HepG2 (cell line): ENCODE measurements around the gene SLC9A8. TPM values are rescaled to one million over a fixed set of nuclear protein-coding genes. Genes with fewer than 3 reads are reported as not detected.

ENCODE experiments used
- BHLHE40 ChIP-seq: IDR thresholded peaks from 2 replicates; pipeline ENCODE4 v1.6.1; 2011; ENCODE audit warnings: low read length, improper control_type of control experiment
- CCDC6 ChIP-seq: sonication (generic); formaldehyde crosslinking; IDR thresholded peaks from 2 replicates; pipeline ENCODE4 v1.8.1; 2022; ENCODE audit warnings: mild to moderate bottlenecking, missing genetic modification reagents, moderate library complexity
- ESRRA ChIP-seq: sonication (generic); formaldehyde crosslinking; IDR thresholded peaks from 2 replicates; pipeline ENCODE4 v1.5.1; 2020; ENCODE audit warnings: mild to moderate bottlenecking, low read depth, missing genetic modification reagents
- GZF1 ChIP-seq: sonication (generic); formaldehyde crosslinking; IDR thresholded peaks from 2 replicates; pipeline ENCODE4 v1.5.1; 2020; ENCODE audit warnings: mild to moderate bottlenecking, missing genetic modification reagents
- KLF13 ChIP-seq: sonication (generic); formaldehyde crosslinking; IDR thresholded peaks from 2 replicates; pipeline ENCODE4 v1.4.0; 2020; ENCODE audit warnings: mild to moderate bottlenecking, missing genetic modification reagents
- RXRB ChIP-seq: IDR thresholded peaks from 2 replicates; pipeline ENCODE4 v1.6.1; 2016; ENCODE audit warnings: borderline replicate concordance, missing genetic modification reagents, missing compliant biosample characterization
- SALL1 ChIP-seq: sonication (generic); formaldehyde crosslinking; IDR thresholded peaks from 2 replicates; pipeline ENCODE4 v1.8.0; 2022; ENCODE audit warnings: mild to moderate bottlenecking, missing genetic modification reagents
- SALL2 ChIP-seq: sonication (generic); formaldehyde crosslinking; IDR thresholded peaks from 2 replicates; pipeline ENCODE4 v1.8.1; 2023; ENCODE audit warnings: mild to moderate bottlenecking, missing genetic modification reagents, inconsistent platforms
- SSRP1 ChIP-seq: IDR thresholded peaks from 2 replicates; pipeline ENCODE4 v1.6.1; 2016; ENCODE audit warnings: control low read depth
- TBL1XR1 ChIP-seq: fragments of 150-350 bp; IDR thresholded peaks from 2 replicates; pipeline ENCODE4 v1.6.1; 2014; ENCODE audit warnings: borderline replicate concordance, low read length; ENCODE audit not compliant: partially characterized antibody
- TOE1 ChIP-seq: sonication (generic); formaldehyde crosslinking; IDR thresholded peaks from 2 replicates; pipeline ENCODE4 v1.4.0; 2020; ENCODE audit warnings: mild to moderate bottlenecking, missing genetic modification reagents
- ZBTB7B ChIP-seq: sonication (generic); formaldehyde crosslinking; IDR thresholded peaks from 2 replicates; pipeline ENCODE4 v1.4.0; 2020; ENCODE audit warnings: missing genetic modification reagents
- ZNF101 ChIP-seq: sonication (generic); formaldehyde crosslinking; IDR thresholded peaks from 2 replicates; pipeline ENCODE4 v1.4.0; 2020; ENCODE audit warnings: mild to moderate bottlenecking, low read depth, missing genetic modification reagents, borderline replicate concordance
- ZNF280B ChIP-seq: sonication (generic); formaldehyde crosslinking; IDR thresholded peaks from 2 replicates; pipeline ENCODE4 v1.5.0; 2020; ENCODE audit warnings: missing genetic modification reagents, mild to moderate bottlenecking, borderline replicate concordance
- ZNF282 ChIP-seq: fragments of 450-650 bp; IDR thresholded peaks from 2 replicates; pipeline ENCODE4 v1.6.1; 2018; ENCODE audit not compliant: partially characterized antibody
- ZNF337 ChIP-seq: sonication (generic); formaldehyde crosslinking; IDR thresholded peaks from 2 replicates; pipeline ENCODE4 v1.5.1; 2020; ENCODE audit warnings: missing genetic modification reagents, low read depth, mild to moderate bottlenecking, borderline replicate concordance
- ZNF598 ChIP-seq: sonication (generic); formaldehyde crosslinking; IDR thresholded peaks from 2 replicates; pipeline ENCODE4 v1.5.1; 2020; ENCODE audit warnings: mild to moderate bottlenecking, missing genetic modification reagents, borderline replicate concordance
- ZNF737 ChIP-seq: sonication (generic); formaldehyde crosslinking; IDR thresholded peaks from 2 replicates; pipeline ENCODE4 v1.5.0; 2020; ENCODE audit warnings: missing genetic modification reagents, mild to moderate bottlenecking, borderline replicate concordance
- polyA plus RNA-seq, 8 experiments: library from polyadenylated mRNA; depleted of rRNA in 3 of 8; stranded (reverse) in 7 of 8; unstranded in 1 of 8; fragments of >200 nt; fragmentation: Illumina TruSeq in 4 of 8; extraction: Trizol in 4 of 8; gene quantifications; 2 replicates each; pipeline versions ENCODE4 v1.2.1 to v1.2.3, GENCODE V29; 2011 to 2016; ENCODE audit warnings: low read depth in 4 of 8, missing spikeins in 1 of 8, mixed read lengths in 1 of 8; ENCODE audit not compliant: insufficient read depth in 1 of 8
- total RNA-seq, 5 experiments: library from RNA; depleted of rRNA; stranded (reverse); fragments of >200 nt; fragmentation: Illumina TruSeq; extraction: Trizol; gene quantifications; 2 replicates each; pipeline ENCODE4 v1.2.3, GENCODE V29; 2016; ENCODE audit warnings: low read depth in 1 of 5
- TF ChIP-seq, protein P1 (sequence below): sonication (generic); formaldehyde crosslinking; IDR thresholded peaks from 2 replicates; pipeline ENCODE4 v1.4.0; 2020; ENCODE audit warnings: mild to moderate bottlenecking, missing genetic modification reagents, borderline replicate concordance
- TF ChIP-seq, protein P2 (sequence below): sonication (generic); formaldehyde crosslinking; IDR thresholded peaks from 2 replicates; pipeline ENCODE4 v1.4.0; 2020; ENCODE audit warnings: missing genetic modification reagents; ENCODE audit errors: not compliant biosample characterization
- TF ChIP-seq, protein P3 (sequence below): sonication (generic); formaldehyde crosslinking; IDR thresholded peaks from 2 replicates; pipeline ENCODE4 v1.4.0; 2020; ENCODE audit warnings: mild to moderate bottlenecking, missing genetic modification reagents

The SLC9A8 gene
- total and polyA plus RNA-seq, 2 of the 13 experiments (the other 11 are each of a cell fraction or from before 2014, with no cell fraction given), result 4.1 to 7.4 TPM

DNA sequence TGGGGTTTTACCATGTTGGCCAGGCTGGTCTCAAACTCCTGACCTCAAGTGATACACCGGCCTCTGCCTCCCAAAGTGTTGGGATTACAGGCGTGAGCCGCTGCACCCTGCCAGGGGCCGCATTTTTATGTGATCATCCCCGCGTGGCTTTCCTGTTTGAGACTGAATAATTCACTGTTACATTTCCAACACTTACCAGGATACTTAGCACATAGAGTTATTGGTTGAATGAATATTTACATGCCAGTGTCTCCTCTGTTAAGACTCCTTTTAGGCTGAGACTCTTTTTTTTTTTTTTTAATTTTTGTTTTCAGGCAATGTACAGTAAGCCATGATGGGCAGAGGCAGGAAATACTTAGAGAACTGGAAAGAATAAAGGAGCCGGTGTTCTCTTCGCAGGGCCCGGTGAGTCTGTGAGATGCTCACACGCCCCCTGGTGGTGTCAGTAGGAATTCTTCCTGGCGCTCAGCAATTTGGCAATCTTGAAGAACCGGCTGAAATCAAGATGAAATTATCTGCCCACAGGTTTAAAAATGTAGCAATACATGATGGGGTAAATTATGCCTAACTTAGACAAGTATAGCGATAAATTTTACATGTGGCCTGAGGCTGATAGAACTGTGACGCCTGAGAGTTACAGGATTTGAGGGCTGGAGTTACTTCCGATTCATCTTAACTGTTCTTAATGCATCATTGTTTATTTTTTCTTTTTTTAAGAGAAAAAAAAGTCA lies 115.9 kb downstream of the SLC9A8 start (continued):
- no peak for TF ChIP-seq ZNF337
- TF ChIP-seq ZBTB7B (CRISPR knock-in tag), result 0 out of 2 replicates have a peak, but pooled peaks have one; percentile 27
- no peak for TF ChIP-seq ZNF282
- no peak for TF ChIP-seq SSRP1 (CRISPR knock-in tag)
- no peak for TF ChIP-seq ZNF737 (CRISPR knock-in tag)
- peak; percentile 64; the same call in 1 of the 2 replicates for TF ChIP-seq ZNF280B (CRISPR knock-in tag)
- TF ChIP-seq GZF1 (CRISPR knock-in tag), result no peak
- TF ChIP-seq, protein P1, sequence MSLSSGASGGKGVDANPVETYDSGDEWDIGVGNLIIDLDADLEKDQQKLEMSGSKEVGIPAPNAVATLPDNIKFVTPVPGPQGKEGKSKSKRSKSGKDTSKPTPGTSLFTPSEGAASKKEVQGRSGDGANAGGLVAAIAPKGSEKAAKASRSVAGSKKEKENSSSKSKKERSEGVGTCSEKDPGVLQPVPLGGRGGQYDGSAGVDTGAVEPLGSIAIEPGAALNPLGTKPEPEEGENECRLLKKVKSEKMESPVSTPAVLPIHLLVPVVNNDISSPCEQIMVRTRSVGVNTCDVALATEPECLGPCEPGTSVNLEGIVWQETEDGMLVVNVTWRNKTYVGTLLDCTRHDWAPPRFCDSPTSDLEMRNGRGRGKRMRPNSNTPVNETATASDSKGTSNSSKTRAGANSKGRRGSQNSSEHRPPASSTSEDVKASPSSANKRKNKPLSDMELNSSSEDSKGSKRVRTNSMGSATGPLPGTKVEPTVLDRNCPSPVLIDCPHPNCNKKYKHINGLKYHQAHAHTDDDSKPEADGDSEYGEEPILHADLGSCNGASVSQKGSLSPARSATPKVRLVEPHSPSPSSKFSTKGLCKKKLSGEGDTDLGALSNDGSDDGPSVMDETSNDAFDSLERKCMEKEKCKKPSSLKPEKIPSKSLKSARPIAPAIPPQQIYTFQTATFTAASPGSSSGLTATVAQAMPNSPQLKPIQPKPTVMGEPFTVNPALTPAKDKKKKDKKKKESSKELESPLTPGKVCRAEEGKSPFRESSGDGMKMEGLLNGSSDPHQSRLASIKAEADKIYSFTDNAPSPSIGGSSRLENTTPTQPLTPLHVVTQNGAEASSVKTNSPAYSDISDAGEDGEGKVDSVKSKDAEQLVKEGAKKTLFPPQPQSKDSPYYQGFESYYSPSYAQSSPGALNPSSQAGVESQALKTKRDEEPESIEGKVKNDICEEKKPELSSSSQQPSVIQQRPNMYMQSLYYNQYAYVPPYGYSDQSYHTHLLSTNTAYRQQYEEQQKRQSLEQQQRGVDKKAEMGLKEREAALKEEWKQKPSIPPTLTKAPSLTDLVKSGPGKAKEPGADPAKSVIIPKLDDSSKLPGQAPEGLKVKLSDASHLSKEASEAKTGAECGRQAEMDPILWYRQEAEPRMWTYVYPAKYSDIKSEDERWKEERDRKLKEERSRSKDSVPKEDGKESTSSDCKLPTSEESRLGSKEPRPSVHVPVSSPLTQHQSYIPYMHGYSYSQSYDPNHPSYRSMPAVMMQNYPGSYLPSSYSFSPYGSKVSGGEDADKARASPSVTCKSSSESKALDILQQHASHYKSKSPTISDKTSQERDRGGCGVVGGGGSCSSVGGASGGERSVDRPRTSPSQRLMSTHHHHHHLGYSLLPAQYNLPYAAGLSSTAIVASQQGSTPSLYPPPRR (CRISPR knock-in tag), result no peak
- peak; percentile 46; the same call in 1 of the 2 replicates for TF ChIP-seq SALL1 (CRISPR knock-in tag)
- TF ChIP-seq KLF13, result no peak
- TF ChIP-seq TOE1, result peak; percentile 67; the same call in 1 of the 2 replicates
- TF ChIP-seq ESRRA (CRISPR knock-in tag), result no peak
- peak; percentile 51; the same call in 1 of the 2 replicates for TF ChIP-seq RXRB (CRISPR knock-in tag)
- no peak for TF ChIP-seq ZNF598 (CRISPR knock-in tag)
- TF ChIP-seq, protein P2, sequence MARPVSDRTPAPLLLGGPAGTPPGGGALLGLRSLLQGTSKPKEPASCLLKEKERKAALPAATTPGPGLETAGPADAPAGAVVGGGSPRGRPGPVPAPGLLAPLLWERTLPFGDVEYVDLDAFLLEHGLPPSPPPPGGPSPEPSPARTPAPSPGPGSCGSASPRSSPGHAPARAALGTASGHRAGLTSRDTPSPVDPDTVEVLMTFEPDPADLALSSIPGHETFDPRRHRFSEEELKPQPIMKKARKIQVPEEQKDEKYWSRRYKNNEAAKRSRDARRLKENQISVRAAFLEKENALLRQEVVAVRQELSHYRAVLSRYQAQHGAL (CRISPR knock-in tag), result no peak
- TF ChIP-seq SALL2 (CRISPR knock-in tag), result no peak
- no peak for TF ChIP-seq ZNF101 (CRISPR knock-in tag)
- peak; percentile 37; the same call in 1 of the 2 replicates for TF ChIP-seq BHLHE40
- TF ChIP-seq, protein P3, sequence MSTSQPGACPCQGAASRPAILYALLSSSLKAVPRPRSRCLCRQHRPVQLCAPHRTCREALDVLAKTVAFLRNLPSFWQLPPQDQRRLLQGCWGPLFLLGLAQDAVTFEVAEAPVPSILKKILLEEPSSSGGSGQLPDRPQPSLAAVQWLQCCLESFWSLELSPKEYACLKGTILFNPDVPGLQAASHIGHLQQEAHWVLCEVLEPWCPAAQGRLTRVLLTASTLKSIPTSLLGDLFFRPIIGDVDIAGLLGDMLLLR (CRISPR knock-in tag), result no peak
- peak; percentile 26 for TF ChIP-seq TBL1XR1
- TF ChIP-seq CCDC6 (CRISPR knock-in tag), result no peak
